Cerebellar nuclear complex (tissue), 1 donor: ENCODE results near the gene PDE8B.

Experiments used
- DNase-seq, 2 experiments: peaks; one replicate each; lab custom pipeline; 2025; lab: John Stamatoyannopoulos, UW

The PDE8B gene, protein sequence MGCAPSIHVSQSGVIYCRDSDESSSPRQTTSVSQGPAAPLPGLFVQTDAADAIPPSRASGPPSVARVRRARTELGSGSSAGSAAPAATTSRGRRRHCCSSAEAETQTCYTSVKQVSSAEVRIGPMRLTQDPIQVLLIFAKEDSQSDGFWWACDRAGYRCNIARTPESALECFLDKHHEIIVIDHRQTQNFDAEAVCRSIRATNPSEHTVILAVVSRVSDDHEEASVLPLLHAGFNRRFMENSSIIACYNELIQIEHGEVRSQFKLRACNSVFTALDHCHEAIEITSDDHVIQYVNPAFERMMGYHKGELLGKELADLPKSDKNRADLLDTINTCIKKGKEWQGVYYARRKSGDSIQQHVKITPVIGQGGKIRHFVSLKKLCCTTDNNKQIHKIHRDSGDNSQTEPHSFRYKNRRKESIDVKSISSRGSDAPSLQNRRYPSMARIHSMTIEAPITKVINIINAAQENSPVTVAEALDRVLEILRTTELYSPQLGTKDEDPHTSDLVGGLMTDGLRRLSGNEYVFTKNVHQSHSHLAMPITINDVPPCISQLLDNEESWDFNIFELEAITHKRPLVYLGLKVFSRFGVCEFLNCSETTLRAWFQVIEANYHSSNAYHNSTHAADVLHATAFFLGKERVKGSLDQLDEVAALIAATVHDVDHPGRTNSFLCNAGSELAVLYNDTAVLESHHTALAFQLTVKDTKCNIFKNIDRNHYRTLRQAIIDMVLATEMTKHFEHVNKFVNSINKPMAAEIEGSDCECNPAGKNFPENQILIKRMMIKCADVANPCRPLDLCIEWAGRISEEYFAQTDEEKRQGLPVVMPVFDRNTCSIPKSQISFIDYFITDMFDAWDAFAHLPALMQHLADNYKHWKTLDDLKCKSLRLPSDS

DNA sequence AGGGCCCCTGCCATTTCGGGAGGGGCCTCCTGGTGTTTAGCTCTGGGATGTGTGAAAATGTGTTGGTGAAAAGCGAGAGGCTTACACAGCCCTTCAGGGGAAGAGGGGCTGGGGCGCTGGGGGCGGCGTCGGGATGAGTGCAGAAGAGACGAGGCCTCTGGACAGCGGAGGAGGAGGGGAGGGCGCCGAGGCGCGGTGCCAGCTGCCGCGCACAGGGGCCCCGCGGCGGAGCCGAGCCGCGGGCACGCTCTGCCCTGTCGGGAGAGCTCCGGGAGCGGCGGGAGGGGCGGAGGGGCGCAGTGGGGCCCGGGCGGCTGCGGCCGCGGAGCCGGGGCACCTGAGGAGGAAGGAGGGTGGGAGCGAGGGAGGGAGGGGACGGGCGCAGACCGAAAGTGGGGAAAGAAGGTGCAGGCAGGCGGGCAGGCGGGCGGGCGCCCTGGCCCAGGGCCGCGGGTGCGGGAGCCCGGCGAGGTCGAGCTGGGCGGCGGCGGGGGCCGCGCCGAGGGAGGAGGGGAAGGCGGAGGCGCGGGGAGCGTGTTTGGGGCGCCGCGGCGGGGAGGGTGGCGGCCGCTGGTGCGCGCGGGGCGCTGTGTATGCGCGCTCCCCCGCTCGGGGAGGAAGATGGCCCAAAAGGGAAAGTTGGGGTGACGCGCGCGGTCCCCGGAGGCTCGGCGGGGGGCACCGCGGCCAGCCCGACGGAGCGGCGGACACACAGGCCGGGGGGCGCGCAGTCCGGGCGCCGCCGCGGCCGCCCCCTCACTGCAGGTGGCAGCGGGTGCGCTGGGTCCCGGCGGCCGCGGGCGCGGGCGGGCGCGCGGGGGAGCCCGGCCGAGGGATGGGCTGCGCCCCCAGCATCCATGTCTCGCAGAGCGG lies at the start of gene PDE8B:
Gene PDE8B, plus strand, starts transcription at position 590 of the 873 bp plus-strand sequence. Its CDS starts 246 bp downstream, at position 836.
- no peak for DNase-seq

DNA sequence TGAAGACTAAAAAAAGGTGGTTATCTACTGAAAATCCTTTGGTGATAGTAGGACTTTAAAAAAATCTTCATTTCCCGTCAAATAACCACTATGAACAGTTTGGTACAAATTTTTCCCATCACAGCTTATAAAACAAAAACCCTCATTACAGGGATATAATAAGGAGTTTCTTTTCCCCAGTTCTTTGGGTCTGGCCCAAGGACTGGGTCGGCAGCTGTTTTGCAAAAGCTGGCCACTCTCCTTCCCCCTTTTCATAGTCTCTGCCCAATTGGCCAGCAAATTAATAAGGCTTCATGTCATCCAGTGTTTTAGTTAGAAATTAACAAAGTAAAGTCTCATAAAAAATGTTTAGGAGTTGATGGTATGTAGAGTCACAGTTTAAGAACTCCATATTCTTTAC lies 47.0 kb upstream of the PDE8B start:
- no peak for DNase-seq

DNA sequence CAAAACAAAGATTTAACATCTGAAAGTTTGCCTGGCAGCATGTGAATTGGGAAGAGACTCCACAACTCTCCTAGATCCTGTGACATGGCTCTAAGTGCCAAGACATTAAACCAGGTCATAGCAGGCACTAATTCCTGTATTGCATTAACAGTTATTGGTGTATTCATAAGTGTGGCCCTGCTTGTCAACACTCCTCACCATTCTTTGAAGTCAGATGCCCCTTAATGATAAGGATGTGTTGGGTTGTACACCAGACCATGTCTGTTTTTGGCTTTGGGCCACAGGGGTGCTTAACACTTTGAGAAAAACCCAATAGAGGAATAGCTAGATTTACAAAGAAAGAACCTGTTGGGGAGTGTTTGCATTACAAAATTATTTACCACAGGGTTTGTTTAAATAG lies 43.4 kb upstream of the PDE8B start:
- DNase-seq: no peak

GRCh38 chr5:77167695-77168121 lies 42.8 kb upstream of the PDE8B start:
- DNase-seq: no peak

DNA sequence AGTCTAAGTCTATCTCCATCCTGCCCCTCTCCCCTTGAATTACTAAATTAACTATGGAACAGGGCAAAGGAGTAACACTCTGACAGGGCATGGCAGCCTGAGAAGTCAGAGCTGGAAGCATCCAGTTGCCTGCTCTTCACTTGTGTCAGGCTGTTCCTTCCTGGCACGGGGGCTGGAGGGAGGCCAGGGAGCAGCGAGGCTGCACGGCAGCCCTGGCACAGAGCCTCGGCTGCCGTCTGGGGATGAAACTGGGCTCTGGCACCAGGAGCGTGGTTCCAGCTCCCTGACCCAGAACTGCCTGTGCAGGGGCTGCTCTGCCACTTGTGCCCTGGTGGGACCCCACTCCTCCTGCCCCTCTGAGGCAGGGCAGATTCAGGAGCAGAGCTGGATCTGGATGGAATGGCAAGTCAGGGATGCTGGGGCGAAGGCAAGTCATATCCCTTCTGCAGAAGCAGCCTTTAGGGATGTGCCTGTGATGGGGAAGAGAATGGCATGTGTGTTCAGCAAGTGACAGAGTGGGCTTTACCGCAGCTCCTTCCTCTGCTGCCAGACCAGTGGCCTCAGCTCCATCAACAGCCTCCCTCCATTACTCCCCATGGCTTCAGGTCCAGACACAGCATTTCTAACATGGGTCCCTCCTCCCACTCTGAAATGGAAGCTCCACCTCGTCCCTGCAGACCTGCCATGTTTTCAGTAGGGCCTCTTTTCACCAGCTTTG lies 42.2 kb upstream of the PDE8B start:
- peak; percentile 43 to 55 for DNase-seq

DNA sequence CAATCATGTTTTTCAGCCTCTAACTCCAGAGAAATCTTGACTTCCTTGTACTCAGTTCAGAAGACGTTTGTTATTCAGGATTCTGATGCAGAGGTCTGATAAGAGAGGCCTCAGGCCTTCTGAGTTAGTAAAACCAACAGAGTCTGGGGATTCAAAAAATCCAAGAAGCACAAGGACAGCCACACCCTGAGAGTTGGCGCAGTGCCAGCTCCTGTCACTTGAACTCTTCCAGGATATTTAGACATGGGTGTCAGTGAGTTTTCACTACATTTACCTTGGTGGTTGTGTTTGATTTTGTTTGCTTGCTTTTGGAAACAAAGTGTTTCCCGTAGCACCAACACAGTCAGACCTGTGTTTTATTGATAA lies 41.6 kb upstream of the PDE8B start:
- no peak for DNase-seq

DNA sequence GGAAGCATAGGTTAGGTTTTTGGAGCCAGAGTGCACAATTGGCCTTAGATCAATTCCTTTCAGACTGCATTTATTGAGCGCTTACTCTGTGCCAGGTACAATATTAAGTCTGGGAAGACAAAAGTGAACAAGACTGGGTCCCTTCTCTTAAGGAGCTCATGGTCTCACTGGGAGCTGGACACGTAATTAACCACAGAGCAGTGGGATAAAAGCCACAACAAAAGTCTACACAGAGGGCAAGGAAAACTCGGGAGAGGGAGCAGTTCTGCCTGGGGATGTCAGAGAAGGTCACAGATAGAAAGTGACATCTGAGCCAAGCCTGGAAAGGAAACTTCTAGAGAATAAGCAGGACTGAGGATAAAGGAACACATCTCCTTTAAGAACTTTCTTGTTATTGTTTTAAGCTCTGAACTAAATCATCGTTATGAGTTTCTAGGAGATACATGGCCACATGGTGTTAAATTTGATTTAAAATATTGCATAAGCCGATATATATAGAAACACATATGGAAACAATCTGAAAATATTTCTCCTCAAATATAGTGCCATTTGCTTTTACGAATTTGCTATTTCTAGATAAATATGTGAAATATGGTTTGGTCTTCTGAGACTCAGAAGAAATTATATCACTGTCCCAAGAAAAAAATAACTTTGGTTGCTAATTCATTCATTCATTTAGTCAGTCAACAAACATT lies 40.1 kb upstream of the PDE8B start:
- no peak for DNase-seq

DNA sequence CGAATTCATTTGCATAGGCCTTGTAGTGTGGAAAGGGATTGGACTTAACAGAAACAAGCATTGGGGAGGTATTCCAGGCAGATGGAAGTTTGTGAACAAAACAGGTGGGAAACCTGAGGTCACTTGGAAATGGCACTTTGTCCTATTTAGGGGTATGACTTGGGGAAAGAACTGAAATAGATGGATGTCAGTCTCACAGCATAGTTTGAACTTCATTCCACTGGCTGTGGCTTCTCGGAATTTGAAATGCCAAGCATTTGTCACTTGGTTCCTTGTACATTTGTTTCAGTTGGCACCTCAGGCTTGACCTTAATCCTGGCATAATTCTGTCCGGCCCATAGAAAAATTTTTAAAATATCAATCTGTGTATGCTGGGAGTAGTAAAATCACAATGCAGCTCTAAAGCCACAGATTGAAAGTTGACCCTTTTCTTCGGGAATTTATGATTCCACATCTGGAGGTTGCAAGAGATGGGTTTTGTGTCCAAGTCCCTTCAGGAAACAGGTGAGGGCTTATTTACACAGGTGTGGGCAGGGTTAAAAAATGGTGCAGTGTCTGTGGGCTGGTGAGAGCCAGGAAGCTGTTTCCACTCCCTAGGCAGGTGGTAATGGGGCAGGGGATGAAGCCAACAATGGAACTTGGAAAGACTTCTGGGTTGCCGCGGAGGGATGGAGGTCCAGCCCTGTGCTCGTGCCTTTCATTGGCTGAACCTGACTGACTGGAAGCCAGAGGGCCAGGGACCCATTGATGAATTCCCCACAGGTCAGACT lies 39.2 kb upstream of the PDE8B start:
- no peak for DNase-seq

GRCh38 chr5:77172713-77173328 lies 37.7 kb upstream of the PDE8B start:
- no peak for DNase-seq

GRCh38 chr5:77174526-77174925 lies 36.0 kb upstream of the PDE8B start:
- DNase-seq: no peak

DNA sequence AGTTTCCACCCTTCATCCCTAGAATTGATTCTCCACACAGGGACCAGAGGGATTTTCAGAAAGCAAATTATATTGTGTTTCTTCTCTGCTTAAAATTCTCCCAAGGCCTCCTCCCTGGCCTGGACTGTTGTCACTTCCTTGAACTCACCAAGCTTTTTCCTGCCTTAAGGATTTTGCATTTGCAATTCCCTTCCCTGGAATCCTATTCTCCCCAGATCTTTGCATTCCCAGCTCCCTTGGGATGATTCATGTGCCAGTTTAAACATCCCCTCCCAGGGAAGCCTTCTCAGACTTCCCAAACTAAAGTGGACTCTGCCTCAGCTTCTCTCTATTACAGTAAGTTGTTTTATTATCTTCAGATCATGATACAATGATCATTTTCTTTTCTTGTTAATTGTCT lies 35.2 kb upstream of the PDE8B start:
- no peak for DNase-seq

GRCh38 chr5:77176429-77176828 lies 34.1 kb upstream of the PDE8B start:
- no peak for DNase-seq

DNA sequence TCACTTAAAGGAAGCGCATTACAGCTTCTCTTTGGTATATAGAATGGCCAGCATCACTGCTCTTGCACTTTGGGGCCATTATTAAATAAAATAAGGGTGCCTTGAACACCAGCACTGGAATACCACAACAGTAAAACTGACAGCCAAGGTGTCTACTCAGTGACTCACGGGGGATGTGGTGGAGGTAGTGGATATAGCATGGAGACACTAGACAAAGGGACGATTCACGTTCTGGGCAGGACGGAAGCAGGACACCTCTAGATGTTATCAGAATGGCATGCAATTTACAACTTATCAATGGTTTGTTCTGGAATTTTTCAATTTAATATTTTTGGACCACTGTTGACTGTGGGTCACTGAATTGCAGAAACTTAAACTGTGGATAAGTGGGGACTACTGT lies 32.9 kb upstream of the PDE8B start:
- no peak for DNase-seq

GRCh38 chr5:77180167-77181081 lies 30.1 kb upstream of the PDE8B start:
- no peak for DNase-seq

DNA sequence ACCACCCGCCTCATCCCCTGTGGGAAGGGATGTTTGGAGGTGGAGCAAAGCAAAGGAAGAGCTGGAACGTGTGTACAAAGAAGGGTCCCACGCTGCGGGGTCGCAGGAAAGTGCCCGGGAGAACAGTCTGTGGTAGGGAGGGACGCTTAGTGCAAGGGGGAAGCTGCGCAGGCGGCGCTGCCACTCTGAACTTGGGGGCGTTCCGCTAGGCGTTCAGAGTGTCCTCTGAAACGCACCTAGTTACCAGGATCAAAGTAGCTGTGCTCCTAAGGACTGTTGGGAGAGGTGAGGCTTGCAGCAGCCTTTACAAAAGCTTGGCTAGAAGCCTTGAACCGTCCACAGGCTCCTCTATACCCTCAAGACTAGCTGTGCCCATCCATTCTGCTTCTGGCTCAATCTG lies 29.3 kb upstream of the PDE8B start:
- DNase-seq: no peak

- no peak for DNase-seq
Observed at GRCh38 chr5:77181596-77182304, 28.7 kb upstream of the PDE8B start.

- no peak for DNase-seq
Observed at GRCh38 chr5:77182367-77182766, 28.1 kb upstream of the PDE8B start.
